Measurements from ENCODE around the gene TMEM139.

GRCh38 chr7:143290293-143290692, 5.5 kb downstream of the TMEM139 start:
- TF ChIP-seq, protein P1, sequence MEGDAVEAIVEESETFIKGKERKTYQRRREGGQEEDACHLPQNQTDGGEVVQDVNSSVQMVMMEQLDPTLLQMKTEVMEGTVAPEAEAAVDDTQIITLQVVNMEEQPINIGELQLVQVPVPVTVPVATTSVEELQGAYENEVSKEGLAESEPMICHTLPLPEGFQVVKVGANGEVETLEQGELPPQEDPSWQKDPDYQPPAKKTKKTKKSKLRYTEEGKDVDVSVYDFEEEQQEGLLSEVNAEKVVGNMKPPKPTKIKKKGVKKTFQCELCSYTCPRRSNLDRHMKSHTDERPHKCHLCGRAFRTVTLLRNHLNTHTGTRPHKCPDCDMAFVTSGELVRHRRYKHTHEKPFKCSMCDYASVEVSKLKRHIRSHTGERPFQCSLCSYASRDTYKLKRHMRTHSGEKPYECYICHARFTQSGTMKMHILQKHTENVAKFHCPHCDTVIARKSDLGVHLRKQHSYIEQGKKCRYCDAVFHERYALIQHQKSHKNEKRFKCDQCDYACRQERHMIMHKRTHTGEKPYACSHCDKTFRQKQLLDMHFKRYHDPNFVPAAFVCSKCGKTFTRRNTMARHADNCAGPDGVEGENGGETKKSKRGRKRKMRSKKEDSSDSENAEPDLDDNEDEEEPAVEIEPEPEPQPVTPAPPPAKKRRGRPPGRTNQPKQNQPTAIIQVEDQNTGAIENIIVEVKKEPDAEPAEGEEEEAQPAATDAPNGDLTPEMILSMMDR (IDR thresholded peaks at IDR 0.05; ENCODE audit: low read depth, low read length): no peak
- TF ChIP-seq, protein P2, sequence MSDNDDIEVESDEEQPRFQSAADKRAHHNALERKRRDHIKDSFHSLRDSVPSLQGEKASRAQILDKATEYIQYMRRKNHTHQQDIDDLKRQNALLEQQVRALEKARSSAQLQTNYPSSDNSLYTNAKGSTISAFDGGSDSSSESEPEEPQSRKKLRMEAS (IDR thresholded peaks at IDR 0.05; ENCODE audit: low read depth, low read length): no peak
- TF ChIP-seq MYC (IDR thresholded peaks at IDR 0.05; ENCODE audit: low read depth, low read length): no peak

All from NB4 (cell line).